Panc1 (cell line): ENCODE measurements around the gene ACTBL2. TPM values are rescaled to one million over a fixed set of nuclear protein-coding genes. Genes with fewer than 3 reads are reported as not detected.

Experiments
- ATAC-seq: fragments of 200-7000 bp; cut with Tn5 transposase; 2 replicates; pipeline ENCODE4 v1.9.1; 2020; ENCODE audit warnings: mild to moderate bottlenecking, moderate library complexity
- BruUV-seq: library from RNA; stranded (reverse); fragments of 400-500 nt; replicated peaks from 2 replicates; lab custom pipeline; 2021; lab: Mats Ljungman, UMichigan
- CTCF ChIA-PET: fragments of 300-600 bp; sonication (Branson Sonifier 250); formaldehyde crosslinking; loops from one replicate; lab custom pipeline; 2022; ENCODE audit warnings: antibody characterized with exemption; lab: Charles Lee
- POLR2A ChIA-PET: fragments of 300-600 bp; sonication (Branson Sonifier 250); formaldehyde crosslinking; loops from one replicate; lab custom pipeline; 2022; ENCODE audit warnings: antibody characterized with exemption; lab: Charles Lee
- DNase-seq: peaks from one replicate; pipeline ENCODE4 v3.0.0-alpha.2; 2010; ENCODE audit warnings: low read depth, low spot score
- H3K27ac ChIP-seq: 2 replicates; pipeline ENCODE4 v1.5.1; 2011; ENCODE audit warnings: mild to moderate bottlenecking, low read length, inconsistent platforms
- H3K27me3 ChIP-seq: fragments of 200-500 bp; sonication (Bioruptor generic); 2 replicates; pipeline ENCODE4 v1.6.0; 2014; ENCODE audit warnings: low read length, inconsistent platforms; ENCODE audit not compliant: control insufficient read depth, insufficient read depth
- H3K36me3 ChIP-seq: fragments of 200-500 bp; sonication (Bioruptor generic); 2 replicates; pipeline ENCODE4 v1.5.1; 2014; ENCODE audit warnings: inconsistent platforms, mild to moderate bottlenecking, low read length, moderate library complexity; ENCODE audit not compliant: control insufficient read depth, insufficient read depth
- H3K4me1 ChIP-seq: 2 replicates; pipeline ENCODE4 v1.5.1; 2011; ENCODE audit warnings: inconsistent platforms, mild to moderate bottlenecking, low read length, moderate library complexity; ENCODE audit not compliant: control insufficient read depth, insufficient read depth
- H3K4me3 ChIP-seq, 2 experiments: 2 replicates each; pipeline ENCODE4 v1.5.1; 2011 to 2012; ENCODE audit warnings: low read depth in 2 of 2, low read length in 2 of 2, mild to moderate bottlenecking in 2 of 2, inconsistent platforms in 1 of 2, moderate library complexity in 1 of 2
- H3K9me3 ChIP-seq: fragments of 200-500 bp; sonication (Bioruptor generic); 2 replicates; pipeline ENCODE4 v1.5.1; 2014; ENCODE audit warnings: low read depth, mild to moderate bottlenecking, inconsistent platforms, low read length, moderate library complexity; ENCODE audit not compliant: control insufficient read depth, insufficient read depth
- CTCF ChIP-seq: fragments of 450-650 bp; IDR thresholded peaks from 2 replicates; pipeline ENCODE4 v1.5.1; 2017; ENCODE audit warnings: mild to moderate bottlenecking
- POLR2AphosphoS5 ChIP-seq: IDR thresholded peaks from 2 replicates; pipeline ENCODE4 v1.6.1; 2012; ENCODE audit warnings: mild to moderate bottlenecking, low read depth, low read length, moderate library complexity
- REST ChIP-seq, 2 experiments: IDR thresholded peaks; 2 replicates each; pipeline ENCODE4 v1.6.1; 2011 to 2012; ENCODE audit warnings: low read depth in 2 of 2, control low read depth in 1 of 2, low read length in 1 of 2, mild to moderate bottlenecking in 1 of 2, moderate library complexity in 1 of 2; ENCODE audit not compliant: insufficient read depth in 1 of 2
- SIN3A ChIP-seq: IDR thresholded peaks from 2 replicates; pipeline ENCODE4 v1.6.1; 2012; ENCODE audit warnings: low read depth, mild to moderate bottlenecking, low read length, moderate library complexity, borderline replicate concordance; ENCODE audit not compliant: insufficient read depth
- TCF7L2 ChIP-seq: IDR thresholded peaks from 2 replicates; pipeline ENCODE4 v1.6.1; 2011; ENCODE audit warnings: mild to moderate bottlenecking, low read depth, low read length, inconsistent platforms
- in situ Hi-C: cut with HindIII; loops from 2 replicates; pipeline ENCODE4 v1.10.0; 2016; ENCODE audit warnings: low sequenced_read_pairs, low pct_unique_long_range_greater_than_20kb
- intact Hi-C: fragments of 100-400 bp; cut with micrococcal nuclease; formaldehyde crosslinking; loops from one replicate; pipeline ENCODE4 v1.10.0; 2022; ENCODE audit not compliant: unreplicated experiment
- total RNA-seq: library from RNA; stranded (reverse); gene quantifications from one replicate; pipeline ENCODE4 v1.2.1, GENCODE V29; 2021; ENCODE audit not compliant: unreplicated experiment

ACTBL2 gene
- total RNA-seq, 1 experiment from 2014 or later, result not detected

- Histone ChIP-seq H3K27me3 (no peaks in the 10 kb centered on the region), H3K36me3 (no peaks in the 10 kb centered on the region), H3K4me1 (peaks cover 21% of the 10 kb centered on the region), H3K4me3 (no peak overlapping the region), H3K27ac (peak overlapping the region; percentile 68), H3K9me3 (no peaks in the 10 kb centered on the region)
- CTCF ChIA-PET, result no interaction called here
- POLR2A ChIA-PET, result no interaction called here
- ATAC-seq (no peak), DNase-seq (no peak)
- in situ Hi-C loops, result loop anchor here (25.0 kb wide), 1 partner anchor 967 kb away; the partner anchor contains the start of gene PLK2
- BruUV-seq, result no TSS peak
- intact Hi-C loops, result loop anchor here (10.0 kb wide), 1 partner anchor 689 kb away; no protein-coding TSS in a partner anchor
- TF ChIP-seq POLR2AphosphoS5 (no peak), TCF7L2 (no peak), REST (IDR thresholded peaks at IDR 0.05; ENCODE audit: insufficient read depth in 1 of 2, low read depth in 2 of 2, low read length in 1 of 2) (no peak), SIN3A (no peak), CTCF (no peak)
These were observed 12.9 kb upstream of the ACTBL2 start for GRCh38 chr5:57495285-57496086.

GRCh38 chr5:57494104-57495098, 11.8 kb upstream of the ACTBL2 start:
- ChIA-PET CTCF (no interaction called here), POLR2A (no interaction called here)
- peak; percentile 91 for ATAC-seq
- Histone ChIP-seq H3K27ac (peak overlapping the region; percentile 68), H3K4me1 (peaks cover 17% of the 10 kb centered on the region), H3K9me3 (no peaks in the 10 kb centered on the region), H3K27me3 (no peaks in the 10 kb centered on the region), H3K4me3 (no peak overlapping the region), H3K36me3 (no peaks in the 10 kb centered on the region)
- DNase-seq, result no peak
- intact Hi-C loops, result loop anchor here (10.0 kb wide), 1 partner anchor 690 kb away; no protein-coding TSS in a partner anchor
- TF ChIP-seq TCF7L2, result peak; percentile 85
- TF ChIP-seq REST (IDR thresholded peaks at IDR 0.05; ENCODE audit: insufficient read depth in 1 of 2, low read depth in 2 of 2, low read length in 1 of 2), result no peak
- BruUV-seq, result no TSS peak
- in situ Hi-C loops, result loop anchor here (25.0 kb wide), 1 partner anchor 968 kb away; the partner anchor contains the start of gene PLK2
